Esophagus muscularis mucosa (tissue), 4 donors: ENCODE data around the gene SLC39A13. TPM values are rescaled to one million over a fixed set of nuclear protein-coding genes. Genes with fewer than 3 reads are reported as not detected.
A peak's percentile ranks its signal among the peaks of the same experiment; 100 is the strongest.

Source experiments
- DNase-seq: peaks from one replicate; pipeline ENCODE4 v3.0.0-alpha.2; 2017; ENCODE audit errors: extremely low spot score
- H3K27ac ChIP-seq, 4 donors: fragments of 200-600 bp; sonication (generic); replicated peaks in 1 of 4; 1 replicate in 3 of 4; 2 replicates in 1 of 4; pipeline ENCODE4 v1.5.1; 2016 to 2019; ENCODE audit warnings: mild to moderate bottlenecking in 1 of 4
- H3K27me3 ChIP-seq, 4 donors: fragments of 200-600 bp; sonication (generic); one replicate each; pipeline versions ENCODE4 v1.5.1 to v1.6.0; 2016 to 2019
- H3K36me3 ChIP-seq, 4 donors: fragments of 200-600 bp; sonication (generic); one replicate each; pipeline ENCODE4 v1.5.1; 2016 to 2019
- H3K4me1 ChIP-seq, 4 donors: fragments of 200-600 bp; sonication (generic); one replicate each; pipeline ENCODE4 v1.5.1; 2016 to 2019
- H3K4me3 ChIP-seq, 4 donors: fragments of 200-600 bp; sonication (generic); 1 replicate in 2 of 4; 2 replicates in 2 of 4; pipeline ENCODE4 v1.5.1; 2016 to 2019; ENCODE audit warnings: mild to moderate bottlenecking in 4 of 4, moderate library complexity in 1 of 4
- H3K9me3 ChIP-seq, 4 donors: fragments of 200-600 bp; sonication (generic); 1 replicate in 3 of 4; 2 replicates in 1 of 4; pipeline ENCODE4 v1.5.1; 2016 to 2019
- EP300 ChIP-seq: sonication (generic); formaldehyde crosslinking; IDR thresholded peaks from one replicate; pipeline ENCODE4 v1.6.1; 2017; ENCODE audit warnings: antibody characterized with exemption
- POLR2A ChIP-seq: fragments of 450-650 bp; IDR thresholded peaks from one replicate; pipeline ENCODE4 v1.6.1; 2017; ENCODE audit warnings: antibody characterized with exemption, moderate library complexity, mild to moderate bottlenecking, low read depth
- POLR2AphosphoS5 ChIP-seq, 2 donors: sonication (generic); formaldehyde crosslinking; IDR thresholded peaks; one replicate each; pipeline ENCODE4 v1.6.1; 2017; ENCODE audit warnings: antibody characterized with exemption in 2 of 2
- whole genome bisulfite sequencing: methylation state at CpG from one replicate; pipeline ENCODE4 v1.1.5; 2018; 5-methylcytosine and 5-hydroxymethylcytosine counted together
- intact Hi-C: fragments of 100-400 bp; cut with DNase I; formaldehyde crosslinking; loops from one replicate; pipeline ENCODE4 v1.15.1; 2023
- total RNA-seq, 4 donors: library from RNA; depleted of rRNA; stranded (reverse); fragments of >200 nt; gene quantifications; one replicate each; pipeline versions ENCODE4 v1.1.0 to v1.2.1, GENCODE V29; 2016
- TF ChIP-seq, protein P1 (sequence below), 3 experiments: fragments of 200-600 bp in 2 of 3; fragments of 450-650 bp in 1 of 3; sonication (generic) in 2 of 3; IDR thresholded peaks; one replicate each; pipeline ENCODE4 v1.5.1; 2017 to 2019; ENCODE audit warnings: antibody characterized with exemption in 3 of 3, mild to moderate bottlenecking in 2 of 3, moderate library complexity in 1 of 3

Gene SLC39A13
- total RNA-seq, 4 donors from 2014 or later, result 91.9 to 251 (median 129) TPM

DNA sequence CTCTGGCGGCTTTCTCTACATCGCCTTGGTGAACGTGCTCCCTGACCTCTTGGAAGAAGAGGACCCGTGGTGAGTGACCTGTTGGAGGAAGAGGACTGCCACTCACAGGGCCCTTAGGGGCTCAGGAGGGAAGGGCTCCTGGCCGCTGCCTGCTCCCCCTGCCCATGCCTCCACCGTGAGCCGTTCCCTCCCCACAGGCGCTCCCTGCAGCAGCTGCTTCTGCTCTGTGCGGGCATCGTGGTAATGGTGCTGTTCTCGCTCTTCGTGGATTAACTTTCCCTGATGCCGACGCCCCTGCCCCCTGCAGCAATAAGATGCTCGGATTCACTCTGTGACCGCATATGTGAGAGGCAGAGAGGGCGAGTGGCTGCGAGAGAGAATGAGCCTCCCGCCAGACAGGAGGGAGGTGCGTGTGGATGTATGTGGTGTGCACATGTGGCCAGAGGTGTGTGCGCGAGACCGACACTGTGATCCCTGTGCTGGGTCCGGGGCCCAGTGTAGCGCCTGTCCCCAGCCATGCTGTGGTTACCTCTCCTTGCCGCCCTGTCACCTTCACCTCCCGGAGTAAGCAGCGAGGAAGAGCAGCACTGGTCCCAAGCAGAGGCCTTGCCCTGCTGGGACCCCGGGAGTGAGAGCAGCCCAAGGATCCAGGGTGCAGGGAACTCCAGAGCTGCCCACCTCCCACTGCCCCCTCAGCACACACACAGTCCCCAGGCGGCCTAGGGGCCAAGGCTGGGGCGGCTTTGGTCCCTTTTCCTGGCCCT, 6.9 kb downstream of the SLC39A13 start:
- TF ChIP-seq, protein P1, sequence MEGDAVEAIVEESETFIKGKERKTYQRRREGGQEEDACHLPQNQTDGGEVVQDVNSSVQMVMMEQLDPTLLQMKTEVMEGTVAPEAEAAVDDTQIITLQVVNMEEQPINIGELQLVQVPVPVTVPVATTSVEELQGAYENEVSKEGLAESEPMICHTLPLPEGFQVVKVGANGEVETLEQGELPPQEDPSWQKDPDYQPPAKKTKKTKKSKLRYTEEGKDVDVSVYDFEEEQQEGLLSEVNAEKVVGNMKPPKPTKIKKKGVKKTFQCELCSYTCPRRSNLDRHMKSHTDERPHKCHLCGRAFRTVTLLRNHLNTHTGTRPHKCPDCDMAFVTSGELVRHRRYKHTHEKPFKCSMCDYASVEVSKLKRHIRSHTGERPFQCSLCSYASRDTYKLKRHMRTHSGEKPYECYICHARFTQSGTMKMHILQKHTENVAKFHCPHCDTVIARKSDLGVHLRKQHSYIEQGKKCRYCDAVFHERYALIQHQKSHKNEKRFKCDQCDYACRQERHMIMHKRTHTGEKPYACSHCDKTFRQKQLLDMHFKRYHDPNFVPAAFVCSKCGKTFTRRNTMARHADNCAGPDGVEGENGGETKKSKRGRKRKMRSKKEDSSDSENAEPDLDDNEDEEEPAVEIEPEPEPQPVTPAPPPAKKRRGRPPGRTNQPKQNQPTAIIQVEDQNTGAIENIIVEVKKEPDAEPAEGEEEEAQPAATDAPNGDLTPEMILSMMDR (IDR thresholded peaks at IDR 0.05), result no peak
- TF ChIP-seq POLR2AphosphoS5 (IDR thresholded peaks at IDR 0.05), result no peak
- TF ChIP-seq EP300, result no peak
- TF ChIP-seq POLR2A, result no peak
- Histone ChIP-seq H3K27ac (peak overlapping the region; percentile 88 to 98 (median 90)), H3K9me3 (no peaks in the 10 kb centered on the region), H3K4me3 (no peak overlapping the region), H3K27me3 (no peaks in the 10 kb centered on the region), H3K4me1 (peaks cover 40 to 85% (median 77%) of the 10 kb centered on the region in 4 donors), H3K36me3 (peaks cover 52 to 96% (median 79%) of the 10 kb centered on the region in 4 donors)
- intact Hi-C loops, result no loop called here
- DNase-seq, result no peak
- 78% methylated on average over 28 of the region's 31 CpGs for WGBS

DNA sequence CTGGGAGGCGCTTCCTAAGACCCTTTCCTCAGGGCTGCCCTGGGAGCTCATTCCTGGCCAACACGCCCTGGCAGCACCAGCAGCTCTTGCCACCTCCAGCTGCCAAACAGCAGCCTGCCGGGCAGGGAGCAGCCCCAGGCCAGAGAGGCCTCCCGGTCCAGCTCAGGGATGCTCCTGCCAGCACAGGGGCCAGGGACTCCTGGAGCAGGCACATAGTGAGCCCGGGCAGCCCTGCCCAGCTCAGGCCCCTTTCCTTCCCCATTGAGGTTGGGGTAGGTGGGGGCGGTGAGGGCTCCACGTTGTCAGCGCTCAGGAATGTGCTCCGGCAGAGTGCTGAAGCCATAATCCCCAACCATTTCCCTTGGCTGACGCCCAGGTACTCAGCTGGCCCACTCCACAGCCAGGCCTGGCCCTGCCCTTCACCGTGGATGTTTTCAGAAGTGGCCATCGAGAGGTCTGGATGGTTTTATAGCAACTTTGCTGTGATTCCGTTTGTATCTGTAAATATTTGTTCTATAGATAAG, 7.6 kb downstream of the SLC39A13 start:
- Histone ChIP-seq H3K36me3 (peaks cover 58 to 96% (median 80%) of the 10 kb centered on the region in 4 donors), H3K4me1 (peaks cover 38 to 78% (median 70%) of the 10 kb centered on the region in 4 donors), H3K27me3 (no peaks in the 10 kb centered on the region), H3K4me3 (peak overlapping the region in 3 of 4 donors; percentile 1 to 11 (median 6)), H3K9me3 (no peaks in the 10 kb centered on the region), H3K27ac (peak overlapping the region; percentile 88 to 98 (median 90))
- intact Hi-C loops, result no loop called here
- TF ChIP-seq POLR2A (no peak), POLR2AphosphoS5 (IDR thresholded peaks at IDR 0.05) (peak; percentile 77 to 86), EP300 (no peak)
- TF ChIP-seq, protein P1 (IDR thresholded peaks at IDR 0.05), result no peak
- peak; percentile 97 for DNase-seq
- 16% methylated on average over 11 of the region's 13 CpGs for WGBS

DNA sequence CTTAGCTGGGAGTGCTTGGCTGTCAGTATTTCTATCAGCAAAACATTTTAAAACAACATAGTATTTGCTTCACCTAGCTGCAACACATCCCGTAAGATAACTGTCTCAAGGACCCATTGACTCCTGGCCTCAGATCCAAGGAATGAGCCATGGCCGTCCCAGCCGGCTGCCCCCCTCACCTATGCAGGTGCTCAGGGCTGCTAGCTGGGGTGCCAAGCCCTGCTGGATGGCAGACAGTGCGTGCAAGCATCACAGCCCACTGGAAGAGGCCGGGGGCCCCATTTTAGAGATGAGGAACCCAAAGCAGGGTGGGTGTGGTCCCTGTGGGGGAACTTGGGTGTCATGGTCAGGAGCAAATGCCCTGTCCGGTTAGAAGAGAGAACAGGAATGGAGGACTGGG, 9.3 kb downstream of the SLC39A13 start:
- no peak overlapping the region for H3K4me3 ChIP-seq
- no peaks in the 10 kb centered on the region for H3K27me3 ChIP-seq
- no peak for TF ChIP-seq EP300
- TF ChIP-seq, protein P1 (IDR thresholded peaks at IDR 0.05), result no peak
- no peak for DNase-seq
- 70% methylated on average over 4 of the region's 6 CpGs for WGBS
- peaks cover 38 to 62% (median 56%) of the 10 kb centered on the region in 4 donors for H3K4me1 ChIP-seq
- no peaks in the 10 kb centered on the region for H3K9me3 ChIP-seq
- intact Hi-C loops, result no loop called here
- H3K36me3 ChIP-seq, result peaks cover 60 to 96% (median 82%) of the 10 kb centered on the region in 4 donors
- peak overlapping the region; percentile 88 to 98 (median 90) for H3K27ac ChIP-seq

DNA sequence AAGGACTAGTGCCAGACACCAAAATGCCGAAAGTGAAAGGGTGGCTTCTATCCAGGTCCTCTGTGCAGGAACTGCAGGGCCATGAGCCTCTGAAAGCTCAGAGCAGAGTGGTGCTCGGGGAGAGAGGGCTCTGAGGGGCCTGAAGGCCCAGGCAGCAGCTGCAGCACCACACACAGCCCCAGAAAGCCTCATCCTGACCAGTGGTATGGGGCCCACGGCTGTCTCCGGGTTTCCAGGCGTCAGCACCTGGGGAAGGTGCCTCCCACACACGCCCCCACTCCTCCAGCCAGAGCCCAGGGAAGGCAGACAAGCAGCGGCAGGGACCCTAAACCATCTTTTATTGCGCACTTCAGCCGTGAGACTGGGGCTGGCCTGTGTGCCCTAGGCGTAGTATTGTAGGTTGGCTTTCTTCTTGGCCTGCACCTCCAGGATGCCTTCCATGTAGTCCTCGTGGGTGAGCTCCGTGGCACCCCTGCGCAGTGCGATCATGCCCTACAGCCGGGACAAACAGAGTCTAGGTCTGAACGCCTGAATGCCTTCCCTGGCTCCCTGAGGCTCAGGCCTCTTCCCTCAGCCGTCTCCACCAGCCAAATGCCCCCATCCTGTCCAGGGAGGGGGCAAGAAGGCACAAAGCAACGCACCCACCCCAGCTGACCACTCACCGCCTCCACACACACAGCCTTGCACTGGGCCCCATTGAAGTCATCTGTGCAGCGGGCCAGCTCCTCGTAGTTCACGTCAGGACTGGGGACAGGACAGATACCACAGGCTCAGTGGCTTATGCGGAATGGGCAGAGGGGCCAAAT, 10.3 kb downstream of the SLC39A13 start:
- DNase-seq, result no peak
- TF ChIP-seq EP300, result no peak
- TF ChIP-seq, protein P1 (IDR thresholded peaks at IDR 0.05), result no peak
- TF ChIP-seq POLR2AphosphoS5 (IDR thresholded peaks at IDR 0.05), result peak in 1 of 2 donors; percentile 8
- no peak for TF ChIP-seq POLR2A
- H3K4me1 ChIP-seq, result peaks cover 33 to 54% (median 50%) of the 10 kb centered on the region in 4 donors
- no peak overlapping the region for H3K4me3 ChIP-seq
- intact Hi-C loops, result no loop called here
- WGBS, result 77% methylated on average over 13 of the region's 23 CpGs
- H3K36me3 ChIP-seq, result peaks cover 68 to 96% (median 84%) of the 10 kb centered on the region in 4 donors
- peak overlapping the region; percentile 88 to 98 (median 90) for H3K27ac ChIP-seq
- H3K27me3 ChIP-seq, result no peaks in the 10 kb centered on the region
- H3K9me3 ChIP-seq, result no peaks in the 10 kb centered on the region
